GM21825 (cell line): ENCODE results near the gene ANKRD40CL.

Experiments
- ATAC-seq: cut with Tn5 transposase; IDR thresholded peaks from one replicate; pipeline ENCODE4 v1.9.1; 2021; ENCODE audit warnings: mild to moderate bottlenecking, moderate library complexity; ENCODE audit not compliant: unreplicated experiment

Gene ANKRD40CL

GRCh38 chr17:50790618-50791017, 23.3 kb upstream of the ANKRD40CL start:
- no peak for ATAC-seq

- no peak for ATAC-seq
Observed at GRCh38 chr17:50787106-50787505, 19.8 kb upstream of the ANKRD40CL start.

- no peak for ATAC-seq
Observed at GRCh38 chr17:50785946-50786570, 18.7 kb upstream of the ANKRD40CL start.

GRCh38 chr17:50785126-50785525, 17.8 kb upstream of the ANKRD40CL start:
- ATAC-seq = no peak

GRCh38 chr17:50783905-50784304, 16.6 kb upstream of the ANKRD40CL start:
- ATAC-seq = no peak

- peak; percentile 47 for ATAC-seq
Observed at GRCh38 chr17:50783193-50783660, 15.9 kb upstream of the ANKRD40CL start.

- no peak for ATAC-seq
Observed at GRCh38 chr17:50781167-50781566, 13.8 kb upstream of the ANKRD40CL start.

- no peak for ATAC-seq
Observed at GRCh38 chr17:50779747-50780353, 12.5 kb upstream of the ANKRD40CL start.

GRCh38 chr17:50778988-50779387, 11.7 kb upstream of the ANKRD40CL start:
- ATAC-seq = no peak

GRCh38 chr17:50778471-50778870, 11.2 kb upstream of the ANKRD40CL start:
- ATAC-seq = no peak

GRCh38 chr17:50775926-50776325, 8.6 kb upstream of the ANKRD40CL start:
- ATAC-seq = no peak

- ATAC-seq = no peak
Observed at GRCh38 chr17:50774225-50774803, 7.0 kb upstream of the ANKRD40CL start.

GRCh38 chr17:50771991-50772785, 4.9 kb upstream of the ANKRD40CL start:
- ATAC-seq = no peak

GRCh38 chr17:50770346-50770745, 3.0 kb upstream of the ANKRD40CL start:
- no peak for ATAC-seq

GRCh38 chr17:50769884-50770283, 2.6 kb upstream of the ANKRD40CL start:
- no peak for ATAC-seq

GRCh38 chr17:50768346-50768761, 1.0 kb upstream of the ANKRD40CL start:
- ATAC-seq = no peak

GRCh38 chr17:50767030-50767429, 288 bp downstream of the ANKRD40CL start:
- no peak for ATAC-seq

GRCh38 chr17:50766222-50767023, 895 bp downstream of the ANKRD40CL start:
- no peak for ATAC-seq

- no peak for ATAC-seq
Observed at GRCh38 chr17:50765454-50766221, 1.7 kb downstream of the ANKRD40CL start.

GRCh38 chr17:50764734-50765149, 2.6 kb downstream of the ANKRD40CL start:
- ATAC-seq = no peak
